ENCODE data around the gene CAPN1. TPM values are rescaled to one million over a fixed set of nuclear protein-coding genes. Genes with fewer than 3 reads are reported as not detected.

CAPN1 gene
- total and polyA plus RNA-seq, 2 donors (not counting 1 experiment from before 2014, with no cell fraction given): 192 to 202 TPM

- H3K27ac ChIP-seq (ENCODE audit: low read length in 2 of 2): no peak overlapping the region
- peaks cover 0 to 4% of the 10 kb centered on the region in 2 donors for H3K4me1 ChIP-seq (ENCODE audit: control insufficient read depth in 2 of 2, insufficient read depth in 2 of 2, low read length in 2 of 2)
- no peak overlapping the region for H2AFZ ChIP-seq (ENCODE audit: insufficient read depth, low read depth, low read length, poor library complexity, severe bottlenecking)
- no peaks in the 10 kb centered on the region for H3K9me3 Mint-ChIP-seq (ENCODE audit: insufficient read depth)
- CTCF ChIA-PET: interaction anchor here (0.6 to 2.1 kb wide), 11 partner anchors 15 to 128 kb away, joined by 3 to 8 read pairs (median 4); partner anchors contain the start of genes CDC42EP2 and DPF2
- H3K4me3 Mint-ChIP-seq: no peak overlapping the region
- H3K4me3 ChIP-seq (ENCODE audit: control extremely low read depth in 1 of 5, extremely low read depth in 1 of 5, insufficient read depth in 1 of 5, low read depth in 2 of 5, low read length in 4 of 5): no peak overlapping the region
- H3K27ac Mint-ChIP-seq: no peak overlapping the region
- no peak overlapping the region for H3K4me2 ChIP-seq (replicated peaks; ENCODE audit: low read depth, low read length, poor library complexity, severe bottlenecking)
- H3K4me1 Mint-ChIP-seq: peaks cover 2% of the 10 kb centered on the region
- peaks cover 9 to 72% of the 10 kb centered on the region in 2 experiments for H3K36me3 ChIP-seq (replicated peaks in 1 of 2; ENCODE audit: control extremely low read depth in 1 of 2, control insufficient read depth in 1 of 2, extremely low read depth in 1 of 2, insufficient read depth in 2 of 2, low read length in 1 of 2)
- ATAC-seq (ENCODE audit: low read depth) (peak; percentile 73), DNase-seq (peak; percentile 66)
- H3K27me3 ChIP-seq (replicated peaks in 1 of 4; ENCODE audit: control extremely low read depth in 1 of 4, control insufficient read depth in 3 of 4, insufficient read depth in 4 of 4, low read length in 3 of 4): no peaks in the 10 kb centered on the region
- no peak overlapping the region for H3K9ac ChIP-seq (ENCODE audit: low read length)
- peaks cover 21% of the 10 kb centered on the region for H3K79me2 ChIP-seq (ENCODE audit: control insufficient read depth, insufficient read depth, low read length)
- H3K9me3 ChIP-seq (ENCODE audit: control extremely low read depth in 1 of 3, control insufficient read depth in 2 of 3, insufficient read depth in 1 of 3, low read length in 2 of 3): no peaks in the 10 kb centered on the region
- POLR2A ChIA-PET: no interaction called here
- H3K27me3 Mint-ChIP-seq: no peaks in the 10 kb centered on the region
- no peak for TF ChIP-seq EZH2 (IDR thresholded peaks at IDR 0.05; ENCODE audit: borderline replicate concordance, insufficient read depth, low read depth, low read length, poor library complexity, severe bottlenecking)
- TF ChIP-seq CTCF (IDR thresholded peaks at IDR 0.05): peak; percentile 88
- H4K20me1 ChIP-seq (ENCODE audit: control insufficient read depth, insufficient read depth, low read length, poor library complexity, severe bottlenecking): peaks cover 21% of the 10 kb centered on the region
- intact Hi-C loops (cut with micrococcal nuclease): no loop called here
- 84% methylated on average over 32 of the region's 38 CpGs for whole genome bisulfite sequencing (ENCODE audit: insufficient coverage)
Measured at GRCh38 chr11:65204646-65205601, 23.2 kb downstream of the CAPN1 start.

GRCh38 chr11:65205602-65205967 is 23.9 kb downstream of the CAPN1 start:
- Histone ChIP-seq H3K4me3 (ENCODE audit: control extremely low read depth in 1 of 5, extremely low read depth in 1 of 5, insufficient read depth in 1 of 5, low read depth in 2 of 5, low read length in 4 of 5) (no peak overlapping the region), H3K79me2 (ENCODE audit: control insufficient read depth, insufficient read depth, low read length) (peaks cover 17% of the 10 kb centered on the region), H3K9me3 (ENCODE audit: control extremely low read depth in 1 of 3, control insufficient read depth in 2 of 3, insufficient read depth in 1 of 3, low read length in 2 of 3) (no peaks in the 10 kb centered on the region), H4K20me1 (ENCODE audit: control insufficient read depth, insufficient read depth, low read length, poor library complexity, severe bottlenecking) (peaks cover 21% of the 10 kb centered on the region), H3K36me3 (replicated peaks in 1 of 2; ENCODE audit: control extremely low read depth in 1 of 2, control insufficient read depth in 1 of 2, extremely low read depth in 1 of 2, insufficient read depth in 2 of 2, low read length in 1 of 2) (peaks cover 6 to 76% of the 10 kb centered on the region in 2 experiments), H3K27me3 (replicated peaks in 1 of 4; ENCODE audit: control extremely low read depth in 1 of 4, control insufficient read depth in 3 of 4, insufficient read depth in 4 of 4, low read length in 3 of 4) (no peaks in the 10 kb centered on the region), H3K4me2 (replicated peaks; ENCODE audit: low read depth, low read length, poor library complexity, severe bottlenecking) (no peak overlapping the region), H2AFZ (ENCODE audit: insufficient read depth, low read depth, low read length, poor library complexity, severe bottlenecking) (no peak overlapping the region), H3K4me1 (ENCODE audit: control insufficient read depth in 2 of 2, insufficient read depth in 2 of 2, low read length in 2 of 2) (peaks cover 0 to 4% of the 10 kb centered on the region in 2 donors), H3K27ac (ENCODE audit: low read length in 2 of 2) (no peak overlapping the region), H3K9ac (ENCODE audit: low read length) (no peak overlapping the region)
- H3K4me3 Mint-ChIP-seq: no peak overlapping the region
- no peak for TF ChIP-seq CTCF (IDR thresholded peaks at IDR 0.05)
- TF ChIP-seq EZH2 (IDR thresholded peaks at IDR 0.05; ENCODE audit: borderline replicate concordance, insufficient read depth, low read depth, low read length, poor library complexity, severe bottlenecking): no peak
- H3K9me3 Mint-ChIP-seq (ENCODE audit: insufficient read depth): no peaks in the 10 kb centered on the region
- WGBS (ENCODE audit: insufficient coverage): 80% methylated on average over 3 of the region's 3 CpGs
- H3K27me3 Mint-ChIP-seq: no peaks in the 10 kb centered on the region
- intact Hi-C loops (cut with micrococcal nuclease): no loop called here
- peak; percentile 9 for DNase-seq
- ChIA-PET POLR2A (no interaction called here), CTCF (interaction anchor here (0.6 to 2.1 kb wide), 12 partner anchors 8 to 127 kb away, joined by 3 to 8 read pairs (median 3); partner anchors contain the start of genes CDC42EP2 and DPF2)
- no peak for ATAC-seq (ENCODE audit: low read depth)
- H3K27ac Mint-ChIP-seq: no peak overlapping the region
- H3K4me1 Mint-ChIP-seq: peaks cover 2% of the 10 kb centered on the region
